Stimulated activated CD4-positive, alpha-beta T cell treated with anti-CD3 and anti-CD28 coated beads, Interleukin-15, amount 100 ng/mL, for 1 hour (primary cell): ENCODE measurements around the gene SLC2A10.
A peak's percentile ranks its signal among the peaks of the same experiment; 100 is the strongest.

ENCODE experiments used
- DNase-seq, 2 donors: peaks; one replicate each; pipeline ENCODE4 v3.0.0-alpha.2; 2020; ENCODE audit warnings: low read depth in 1 of 2, low spot score in 1 of 2

Gene SLC2A10

GRCh38 chr20:46682063-46682821 is 27.2 kb upstream of the SLC2A10 start:
- DNase-seq, result no peak

GRCh38 chr20:46683011-46683667 is 26.3 kb upstream of the SLC2A10 start:
- DNase-seq, result no peak

- no peak for DNase-seq
These were observed 25.8 kb upstream of the SLC2A10 start for GRCh38 chr20:46683668-46683938.

- DNase-seq, result no peak
These were observed 25.3 kb upstream of the SLC2A10 start for GRCh38 chr20:46683939-46684750.

- no peak for DNase-seq
These were observed 21.0 kb upstream of the SLC2A10 start for GRCh38 chr20:46688151-46689081.

GRCh38 chr20:46689082-46689753 is 20.2 kb upstream of the SLC2A10 start, which contains the start of gene TP53RK:
Gene TP53RK, minus strand, starts transcription at chr20:46689444. Its CDS starts 30 bp downstream, at chr20:46689414.
- peak; percentile 88 to 95 for DNase-seq

GRCh38 chr20:46689754-46690085 is 19.7 kb upstream of the SLC2A10 start:
- no peak for DNase-seq

- DNase-seq, result no peak
These were observed 19.0 kb upstream of the SLC2A10 start for GRCh38 chr20:46690219-46691106.

- no peak for DNase-seq
These were observed 18.3 kb upstream of the SLC2A10 start for GRCh38 chr20:46691196-46691595.

GRCh38 chr20:46694484-46694883 is 15.0 kb upstream of the SLC2A10 start:
- DNase-seq, result no peak

- DNase-seq, result no peak
These were observed 13.6 kb upstream of the SLC2A10 start for GRCh38 chr20:46695892-46696291.

- DNase-seq, result no peak
These were observed 12.6 kb upstream of the SLC2A10 start for GRCh38 chr20:46696791-46697279.

- no peak for DNase-seq
These were observed 10.7 kb upstream of the SLC2A10 start for GRCh38 chr20:46698788-46699187.

- DNase-seq, result no peak
These were observed 9.6 kb upstream of the SLC2A10 start for GRCh38 chr20:46699651-46700359.

- no peak for DNase-seq
These were observed 9.0 kb upstream of the SLC2A10 start for GRCh38 chr20:46700481-46700880.

- DNase-seq, result no peak
These were observed 8.4 kb upstream of the SLC2A10 start for GRCh38 chr20:46701057-46701456.

- no peak for DNase-seq
These were observed 7.9 kb upstream of the SLC2A10 start for GRCh38 chr20:46701556-46701955.

GRCh38 chr20:46701986-46702385 is 7.5 kb upstream of the SLC2A10 start:
- no peak for DNase-seq
